Fibroblast of skin of right biceps (primary cell): ENCODE measurements around the gene NPHS2.
"Not testable (repeated sequence)": the region's sequence is repeated elsewhere in the genome, so short reads cannot be mapped to it uniquely, and the experiment has no call there.

Experiments
- DNase-seq: peaks from one replicate; pipeline ENCODE4 v3.0.0-alpha.2; 2013

Gene NPHS2

DNA sequence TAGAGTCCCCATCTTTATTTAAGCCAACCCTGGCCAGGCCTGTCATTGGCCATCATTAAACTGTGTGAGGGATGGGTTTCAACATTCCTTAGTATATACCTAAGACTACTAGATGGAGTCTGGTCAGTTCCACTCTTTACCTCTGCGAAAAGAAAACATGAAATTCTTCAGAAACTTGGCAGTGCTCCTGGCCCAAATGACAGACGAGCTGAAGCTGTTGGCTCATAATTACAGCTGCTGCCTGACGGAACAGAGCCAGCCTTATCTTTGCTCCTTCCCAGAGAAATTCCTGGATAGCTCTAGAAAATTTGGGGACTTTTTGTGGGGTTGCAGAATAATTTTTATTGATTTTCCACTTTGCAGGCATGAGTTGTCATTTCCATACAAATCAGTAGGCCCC lies 30.4 kb downstream of the NPHS2 start:
- peak; percentile 2 for DNase-seq

DNA sequence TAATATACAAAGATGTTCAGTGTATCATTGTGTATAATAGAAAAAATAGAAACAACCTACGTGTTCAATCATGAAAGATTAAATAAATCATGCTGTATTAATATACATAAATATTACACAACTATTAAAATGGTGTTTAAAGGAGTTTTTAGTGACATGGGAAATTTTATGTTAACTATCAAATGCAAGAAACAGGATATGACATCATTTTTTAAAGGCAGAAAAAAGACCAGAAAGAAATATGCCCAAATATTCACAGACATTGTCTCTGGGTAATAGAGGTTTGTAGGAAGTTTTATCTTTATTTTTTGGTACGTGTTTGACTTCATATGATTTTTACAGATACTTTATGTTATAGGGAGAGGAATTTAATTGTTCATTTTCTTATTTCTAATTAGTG lies 34.0 kb downstream of the NPHS2 start:
- DNase-seq = no peak

DNA sequence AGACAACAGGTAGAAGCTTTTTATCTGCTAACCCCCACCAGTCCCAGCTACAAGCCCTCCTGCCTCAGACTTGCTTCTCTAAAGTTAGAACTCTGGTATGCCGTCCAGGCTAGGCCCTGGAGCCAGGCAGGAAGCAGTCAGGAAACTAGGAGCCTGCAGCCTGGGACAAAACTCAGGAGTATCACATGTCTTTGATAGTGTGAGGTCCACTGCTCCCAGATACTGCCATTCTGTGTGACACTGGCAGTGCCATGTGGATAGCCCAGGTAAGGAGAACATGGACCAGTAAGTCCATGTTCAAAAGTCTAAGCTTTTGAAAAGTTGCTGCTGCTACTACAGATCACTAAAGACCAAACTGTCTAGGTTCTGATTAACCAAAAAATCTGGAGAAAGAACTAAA lies 45.4 kb downstream of the NPHS2 start:
- no peak for DNase-seq

DNA sequence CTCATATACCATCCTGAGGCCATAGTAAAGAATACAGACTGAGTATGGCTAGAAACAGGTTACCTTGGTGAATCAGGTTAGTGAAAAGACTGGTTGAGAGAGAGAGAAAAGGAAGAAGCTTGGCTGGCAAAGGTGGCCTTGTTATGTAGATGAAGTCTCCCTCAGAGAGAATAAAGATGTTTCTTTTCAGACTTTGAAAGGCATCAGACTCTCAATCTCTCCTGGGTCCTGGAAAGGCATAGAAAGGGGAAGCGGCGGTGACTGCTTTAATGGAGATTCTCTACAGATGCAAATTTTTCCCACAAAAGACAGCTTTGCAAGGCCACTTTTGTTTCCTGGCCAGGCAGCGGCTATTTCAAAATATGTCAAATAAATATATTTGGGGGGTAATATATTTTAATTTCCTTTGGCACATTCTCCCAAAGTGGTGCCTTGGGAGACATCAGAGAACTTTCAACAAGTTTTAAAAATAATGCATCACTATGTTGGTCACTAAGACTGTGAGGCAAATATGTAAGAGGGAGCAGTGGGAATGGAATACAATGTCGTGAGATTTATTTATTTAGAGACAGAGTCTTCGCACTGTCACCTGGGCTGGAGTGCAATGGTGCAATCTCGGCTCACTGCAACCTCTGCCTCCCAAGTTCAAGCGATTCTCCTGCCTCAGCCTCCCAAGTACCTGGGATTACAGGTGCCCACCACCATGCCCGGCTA lies 46.1 kb downstream of the NPHS2 start:
- no peak for DNase-seq

DNA sequence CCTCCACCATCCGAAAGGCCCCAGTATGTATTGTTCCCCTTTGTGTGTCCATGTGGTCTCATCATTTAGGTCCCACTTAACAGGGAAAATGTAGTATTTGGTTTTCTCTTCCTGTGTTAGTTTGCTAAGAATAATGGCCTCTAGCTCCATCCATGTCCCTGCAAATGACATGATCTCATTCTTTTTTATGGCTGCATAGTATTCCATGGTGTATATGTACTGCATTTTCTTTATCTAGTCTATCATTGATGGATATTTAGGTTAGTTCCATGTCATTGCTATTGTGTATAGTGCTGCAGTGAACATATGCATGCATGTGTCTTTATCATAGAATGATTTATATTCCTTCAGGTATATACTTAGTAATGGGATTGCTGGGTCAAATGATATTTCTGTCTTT lies 57.2 kb downstream of the NPHS2 start:
- not testable (repeated sequence) for DNase-seq

DNA sequence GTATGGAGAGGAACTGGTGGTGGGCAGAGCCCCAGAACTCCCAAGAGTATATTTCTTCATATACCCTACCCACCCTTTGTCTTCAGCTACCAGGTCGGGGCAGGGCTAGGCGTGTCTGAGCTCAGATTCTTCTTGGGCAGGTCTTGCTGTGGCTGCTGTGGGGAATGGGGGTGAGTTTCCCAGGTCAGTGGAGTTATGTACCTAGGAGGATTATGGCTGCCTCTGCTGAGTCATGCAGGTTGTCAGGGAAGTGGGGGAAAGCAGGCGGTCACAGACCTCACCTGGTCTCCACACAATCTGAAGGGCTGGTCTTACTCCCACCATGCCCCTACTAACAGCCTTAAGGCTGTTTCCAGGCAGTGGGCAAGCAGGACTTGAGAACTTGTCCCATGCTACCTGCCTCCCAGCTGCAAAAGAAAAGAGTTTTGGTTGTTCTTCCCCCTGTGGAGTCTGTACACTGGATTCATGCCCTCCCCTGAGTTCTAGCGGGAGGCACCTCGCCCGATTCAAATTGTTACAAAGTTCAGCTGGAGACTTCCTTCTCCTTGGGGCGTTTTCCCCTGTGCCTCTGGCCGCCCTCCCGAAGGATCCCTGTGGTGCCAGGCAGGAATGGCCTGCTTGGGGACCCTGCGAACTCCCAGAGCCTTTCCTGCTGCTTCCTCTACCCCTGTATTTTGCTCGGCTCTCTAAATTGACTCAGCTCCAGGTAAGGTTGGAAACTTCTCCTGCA lies 58.6 kb downstream of the NPHS2 start:
- no peak for DNase-seq

DNA sequence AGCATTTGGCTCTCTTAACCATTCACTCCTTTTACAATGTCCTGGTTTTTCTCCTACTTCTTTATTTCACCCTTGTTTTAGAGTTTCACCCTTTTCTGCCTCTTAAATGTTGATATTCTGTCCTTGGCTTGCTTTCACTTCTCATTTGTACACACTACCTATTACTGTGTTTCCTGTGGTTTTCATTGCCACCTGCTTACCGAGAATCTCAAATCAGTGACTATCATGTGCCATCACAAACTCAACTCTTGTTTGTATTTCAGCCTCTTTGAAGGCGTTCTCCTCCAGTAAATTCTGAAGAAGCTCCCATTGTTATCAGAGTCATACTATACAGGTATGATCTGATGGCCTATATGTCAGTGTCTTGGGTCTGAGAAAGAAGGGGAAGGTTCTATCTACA lies 65.7 kb downstream of the NPHS2 start:
- DNase-seq = no peak

DNA sequence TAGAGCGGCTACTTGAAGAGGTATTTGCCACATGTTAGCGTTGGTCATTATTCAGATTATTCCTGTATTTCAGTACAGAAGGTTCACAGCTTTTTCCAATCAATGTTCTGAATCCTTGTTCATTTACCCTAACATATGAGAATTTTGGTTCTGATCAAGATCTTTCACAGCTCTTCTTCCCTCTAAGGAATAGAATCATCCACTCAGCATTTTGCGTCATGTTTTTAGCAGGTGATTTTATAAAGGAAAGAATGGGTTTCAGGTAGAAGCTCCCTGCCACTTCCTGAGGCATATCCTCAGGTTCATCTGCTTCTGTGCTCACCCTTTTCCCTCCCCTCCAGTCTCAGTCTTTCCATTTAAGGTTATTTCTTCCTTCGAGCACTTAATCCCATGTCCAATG lies 66.4 kb downstream of the NPHS2 start:
- no peak for DNase-seq

DNA sequence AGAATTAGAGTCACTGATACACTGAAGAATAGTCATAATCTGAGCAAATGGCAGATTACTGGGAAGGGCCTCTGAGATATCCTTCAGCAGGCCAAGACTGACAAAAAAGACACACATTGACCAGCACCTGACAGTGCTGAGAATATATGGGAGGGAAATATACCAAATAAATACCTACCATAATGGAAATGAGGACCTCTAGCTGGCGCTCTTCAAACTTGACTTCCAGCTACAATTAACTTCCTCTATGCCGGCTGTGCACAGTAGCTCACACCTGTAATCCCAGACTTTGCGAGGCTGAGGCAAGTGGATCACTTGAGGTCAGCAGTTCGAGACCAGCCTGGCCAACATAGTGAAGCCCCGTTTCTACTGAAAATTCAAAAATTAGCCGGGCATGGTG lies 69.5 kb downstream of the NPHS2 start:
- no peak for DNase-seq
